Kidney (tissue), 14 donors: ENCODE data around the gene KIF19. TPM values are rescaled to one million over a fixed set of nuclear protein-coding genes. Genes with fewer than 3 reads are reported as not detected.

Experiments
- DNase-seq, 5 donors: peaks; one replicate each; pipeline ENCODE4 v3.0.0-alpha.2; 2013 to 2020
- FAIRE-seq: peaks from 2 replicates; lab custom pipeline; 2012; peaks lifted over from hg19 to GRCh38; lab: Jason Lieb, UNC
- H3K27ac ChIP-seq, 2 donors: one replicate each; pipeline ENCODE4 v1.7.0; 2013; ENCODE audit warnings: low read depth in 2 of 2, low read length in 2 of 2, inconsistent platforms in 1 of 2
- H3K27me3 ChIP-seq: one replicate; pipeline ENCODE4 v1.7.1; 2013; ENCODE audit warnings: low read length, inconsistent platforms; ENCODE audit not compliant: control insufficient read depth, insufficient read depth
- H3K36me3 ChIP-seq, 3 donors: one replicate each; pipeline versions ENCODE4 v1.7.0 to v1.7.1; 2013; ENCODE audit warnings: low read length in 3 of 3, control low read depth in 1 of 3, inconsistent platforms in 1 of 3; ENCODE audit not compliant: insufficient read depth in 3 of 3, control insufficient read depth in 2 of 3
- H3K4me1 ChIP-seq, 3 donors: one replicate each; pipeline versions ENCODE4 v1.7.0 to v1.7.1; 2013; ENCODE audit warnings: low read length in 3 of 3, inconsistent platforms in 1 of 3, low read depth in 1 of 3; ENCODE audit not compliant: control insufficient read depth in 2 of 3, insufficient read depth in 2 of 3
- H3K4me3 ChIP-seq, 3 donors: one replicate each; pipeline versions ENCODE4 v1.7.0 to v1.8.1; 2013; ENCODE audit warnings: low read length in 3 of 3, control low read depth in 1 of 3, inconsistent platforms in 1 of 3
- H3K9ac ChIP-seq, 3 donors: one replicate each; pipeline versions ENCODE4 v1.7.0 to v1.7.1; 2013; ENCODE audit warnings: low read length in 3 of 3, control low read depth in 1 of 3, inconsistent platforms in 1 of 3
- H3K9me3 ChIP-seq, 3 donors: one replicate each; pipeline versions ENCODE4 v1.7.0 to v1.7.1; 2013; ENCODE audit warnings: low read length in 3 of 3, control low read depth in 1 of 3, inconsistent platforms in 1 of 3; ENCODE audit not compliant: control insufficient read depth in 2 of 3, insufficient read depth in 1 of 3
- CTCF ChIP-seq: IDR thresholded peaks from 3 replicates; pipeline ENCODE4 v1.5.1; 2012; ENCODE audit warnings: mild to moderate bottlenecking, moderate library complexity, borderline replicate concordance; ENCODE audit not compliant: insufficient read depth; ENCODE audit errors: extremely low read depth
- intact Hi-C: fragments of 100-400 bp; cut with DNase I; formaldehyde crosslinking; loops from one replicate; pipeline ENCODE4 v1.11.1; 2022
- polyA plus RNA-seq: library from polyadenylated mRNA; stranded (reverse); fragments of 350-450 nt; fragmentation: Illumina TruSeq; extraction: RNeasy Lipid Tissue Mini Kit (QIAGEN cat#74804); gene quantifications from one replicate; pipeline ENCODE4 v1.2.3, GENCODE V29; 2014; ENCODE audit warnings: low read depth, low replicate concordance; ENCODE audit not compliant: insufficient read depth
- total RNA-seq: library from RNA; stranded (reverse); fragmentation: NEBNext Ultra II Directional; extraction: Animal tissue kit (Norgen Biotek cat#: 25700); gene quantifications from one replicate; pipeline ENCODE4 v1.2.1, GENCODE V29; 2021
- donor health status: control.
- donor health status: control.
- donor health status: control.
- donor health status: control.
- donor health status: control.
- donor health status: DM: yes; HTN: yes; CAD: no.
- donor health status: Normal renal cell carcinoma (clear cell type).

Gene KIF19
- total and polyA plus RNA-seq, 2 donors from 2014 or later, result 0.85 TPM; not detected in 1

- DNase-seq (no peak), FAIRE-seq (no peak)
- Histone ChIP-seq H3K9ac (no peak overlapping the region), H3K36me3 (no peaks in the 10 kb centered on the region), H3K9me3 (no peaks in the 10 kb centered on the region), H3K4me3 (no peak overlapping the region), H3K4me1 (peaks cover 0 to 5% (median 5%) of the 10 kb centered on the region in 3 donors), H3K27me3 (no peaks in the 10 kb centered on the region), H3K27ac (no peak overlapping the region)
- intact Hi-C loops, result no loop called here
- no peak for TF ChIP-seq CTCF
Measured at GRCh38 chr17:74387365-74388218, 61.6 kb downstream of the KIF19 start.

- no peak for FAIRE-seq
- Histone ChIP-seq H3K4me1 (peaks cover 0 to 5% (median 5%) of the 10 kb centered on the region in 3 donors), H3K27ac (no peak overlapping the region), H3K9ac (no peak overlapping the region), H3K4me3 (no peak overlapping the region), H3K9me3 (no peaks in the 10 kb centered on the region), H3K36me3 (no peaks in the 10 kb centered on the region), H3K27me3 (no peaks in the 10 kb centered on the region)
- no peak for TF ChIP-seq CTCF
- DNase-seq, result no peak
- intact Hi-C loops, result no loop called here
Measured at GRCh38 chr17:74389084-74389753, 63.2 kb downstream of the KIF19 start.

GRCh38 chr17:74389937-74390679 lies 64.1 kb downstream of the KIF19 start:
- no peak overlapping the region for H3K27ac ChIP-seq
- H3K36me3 ChIP-seq, result no peaks in the 10 kb centered on the region
- H3K4me1 ChIP-seq, result peaks cover 0 to 5% (median 5%) of the 10 kb centered on the region in 3 donors
- DNase-seq, result no peak
- intact Hi-C loops, result no loop called here
- H3K4me3 ChIP-seq, result no peak overlapping the region
- no peaks in the 10 kb centered on the region for H3K27me3 ChIP-seq
- TF ChIP-seq CTCF, result no peak
- no peak overlapping the region for H3K9ac ChIP-seq
- FAIRE-seq, result no peak
- no peaks in the 10 kb centered on the region for H3K9me3 ChIP-seq
